TTC549 (cell line): ENCODE data around the gene MYLK.
A peak's percentile ranks its signal among the peaks of the same experiment; 100 is the strongest.

Experiments used
- FAIRE-seq: peaks from 2 replicates; lab custom pipeline; 2012; peaks lifted over from hg19 to GRCh38; lab: Jason Lieb, UNC

The MYLK gene

DNA sequence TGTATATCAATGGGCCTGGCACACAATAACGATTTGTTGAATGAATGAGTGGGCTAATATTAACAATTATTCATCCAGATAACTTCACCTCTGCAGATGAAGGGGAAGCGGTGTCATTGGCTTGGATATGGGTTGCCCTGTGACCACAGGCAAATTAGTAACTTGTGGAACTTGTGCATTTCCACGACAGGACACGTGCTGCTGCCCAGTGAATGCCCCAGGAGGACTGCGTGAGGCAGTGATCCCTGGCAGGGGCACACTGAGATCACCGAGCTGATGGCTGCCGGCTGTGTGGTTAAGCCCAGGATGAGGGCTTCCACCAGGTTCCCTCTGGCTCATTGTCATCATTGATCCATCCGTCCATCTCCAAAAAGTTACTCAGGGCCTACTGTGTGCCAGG is 215.2 kb downstream of the MYLK start:
- FAIRE-seq = no peak

DNA sequence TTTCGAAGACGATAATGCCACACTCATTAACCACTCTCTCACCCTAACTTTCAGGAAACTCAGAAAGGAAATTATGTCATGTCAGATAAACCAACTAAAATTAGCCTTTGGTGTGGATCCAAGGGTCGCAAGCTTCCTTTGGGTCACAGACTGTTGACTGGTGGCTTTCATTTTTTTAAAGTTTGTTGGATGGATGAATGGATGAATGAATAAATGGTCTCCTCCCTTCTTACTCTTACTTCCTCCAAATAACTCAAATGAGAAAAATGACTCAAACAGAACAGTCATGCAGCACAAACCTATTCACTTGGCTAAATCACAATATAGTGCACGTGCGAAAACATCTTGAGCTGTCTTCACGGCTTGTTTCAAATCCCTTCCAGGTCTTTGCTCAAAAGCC is 216.3 kb downstream of the MYLK start:
- FAIRE-seq = no peak

DNA sequence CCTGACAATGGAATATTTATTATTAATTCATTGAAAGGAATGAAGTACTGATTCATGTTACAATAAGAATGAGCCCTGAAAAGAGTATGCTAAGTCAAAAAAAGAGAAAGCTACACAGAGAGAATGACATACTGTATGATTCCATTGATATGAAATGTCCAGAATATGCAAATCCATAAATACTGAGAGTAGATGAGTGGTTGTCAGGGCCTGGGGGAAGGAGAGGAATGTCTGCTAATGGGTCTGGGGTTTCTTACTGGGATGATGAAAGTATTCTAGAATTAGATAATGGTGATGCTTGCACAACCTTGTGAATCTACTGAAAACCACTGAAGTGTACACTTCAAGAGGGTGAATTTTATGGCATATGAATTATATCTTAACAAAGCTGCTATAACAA is 219.4 kb downstream of the MYLK start:
- no peak for FAIRE-seq

DNA sequence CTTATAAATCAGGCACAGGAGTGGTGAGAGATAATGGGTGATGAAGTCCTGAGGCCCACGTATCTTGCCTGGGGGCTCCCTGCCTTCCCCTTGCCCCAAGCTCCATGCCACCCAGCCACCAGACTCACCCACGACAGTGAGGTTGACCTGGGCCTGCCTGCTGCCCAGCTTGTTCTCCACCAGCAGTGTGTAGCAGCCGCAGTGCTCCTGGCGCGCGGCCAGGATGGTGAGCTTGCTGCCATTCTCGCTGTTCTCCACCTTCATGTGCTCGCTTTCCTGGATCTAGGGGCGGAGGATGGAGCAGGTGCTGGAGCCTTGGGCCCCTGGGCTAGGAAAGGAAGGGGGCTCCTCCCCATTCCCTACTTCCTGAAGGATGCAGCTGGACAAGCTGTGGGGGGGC is 220.2 kb downstream of the MYLK start:
- FAIRE-seq = no peak

DNA sequence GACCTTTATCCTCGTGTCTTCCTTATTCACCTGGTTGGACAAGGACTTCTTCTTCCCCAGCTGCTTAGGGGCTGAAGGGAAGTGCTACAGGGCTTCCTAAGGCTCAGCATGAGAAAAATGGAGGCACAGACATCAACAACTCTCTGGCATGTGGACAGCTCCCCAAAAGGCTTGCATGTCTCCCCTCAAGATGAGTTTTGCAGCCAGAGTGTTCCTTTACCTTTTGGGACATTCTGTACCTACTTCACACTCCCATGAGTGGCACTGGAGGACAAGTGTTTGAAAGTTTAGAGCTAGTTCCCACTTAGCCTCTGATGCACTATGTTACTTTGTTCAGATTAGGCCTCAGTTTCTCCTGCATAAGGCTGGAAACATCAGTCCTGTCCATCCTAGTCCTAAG is 222.2 kb downstream of the MYLK start:
- FAIRE-seq = no peak

DNA sequence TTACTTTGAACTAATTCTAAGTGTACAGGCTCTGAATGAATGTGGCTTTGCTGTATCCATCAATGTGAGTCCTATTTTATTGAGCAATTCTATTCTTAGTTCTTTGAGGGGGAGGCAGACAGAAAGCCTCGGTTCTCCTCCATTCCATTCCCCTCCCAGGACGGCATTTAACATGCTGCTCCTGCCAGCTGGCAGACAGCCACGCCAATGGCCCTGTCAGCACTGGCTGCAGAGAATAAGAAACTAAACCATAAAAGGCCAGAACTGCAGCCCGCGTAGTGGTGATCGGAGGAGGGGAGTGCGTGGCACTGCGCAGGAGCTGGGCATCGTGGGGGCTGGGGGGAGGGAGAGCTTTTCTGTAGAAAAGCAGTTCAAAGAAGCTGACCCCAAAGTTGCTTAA is 223.2 kb downstream of the MYLK start:
- no peak for FAIRE-seq

DNA sequence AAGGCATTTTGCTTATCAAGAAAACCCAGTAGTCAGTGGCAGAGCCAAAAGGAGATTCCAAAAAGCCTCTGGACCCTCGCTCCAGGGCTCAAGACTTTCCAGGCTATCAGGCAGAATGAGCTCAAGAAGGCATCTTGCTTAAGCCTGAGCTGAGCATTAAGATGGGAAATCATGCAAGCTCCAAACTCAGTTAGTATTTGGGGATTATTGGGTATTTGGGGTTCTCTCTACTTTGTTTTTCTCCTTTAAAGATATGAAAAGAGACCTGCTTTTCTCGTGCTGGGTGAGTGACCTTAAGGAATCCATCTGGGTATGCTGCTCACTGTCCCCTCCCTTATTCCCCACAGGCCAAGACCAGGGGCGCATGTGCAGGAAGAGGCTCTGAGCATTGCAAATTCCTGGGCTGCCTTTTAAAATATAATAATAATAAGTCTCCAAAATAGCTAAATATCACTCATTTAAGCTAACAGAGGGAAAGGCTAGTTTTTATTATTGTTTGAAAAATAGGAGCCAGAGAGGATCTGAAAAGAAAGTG is 223.9 kb downstream of the MYLK start:
- FAIRE-seq = no peak

DNA sequence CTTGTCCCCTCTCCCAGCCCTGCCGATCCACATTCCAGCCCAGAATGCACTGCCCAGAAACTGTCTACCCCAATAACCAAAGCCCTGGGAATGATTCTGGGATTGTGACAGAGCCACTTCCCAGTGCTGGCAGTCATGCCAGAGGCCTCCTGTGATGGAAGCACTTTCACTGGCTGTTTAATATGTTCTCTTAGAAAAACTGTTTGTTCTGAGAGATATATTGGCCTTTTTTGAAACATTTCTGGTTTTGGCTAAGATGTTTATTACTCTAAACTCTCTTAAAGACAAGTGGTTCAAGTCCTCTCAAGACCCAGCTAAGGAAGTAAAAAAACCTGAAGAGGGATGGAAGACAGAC is 225.3 kb downstream of the MYLK start:
- no peak for FAIRE-seq

DNA sequence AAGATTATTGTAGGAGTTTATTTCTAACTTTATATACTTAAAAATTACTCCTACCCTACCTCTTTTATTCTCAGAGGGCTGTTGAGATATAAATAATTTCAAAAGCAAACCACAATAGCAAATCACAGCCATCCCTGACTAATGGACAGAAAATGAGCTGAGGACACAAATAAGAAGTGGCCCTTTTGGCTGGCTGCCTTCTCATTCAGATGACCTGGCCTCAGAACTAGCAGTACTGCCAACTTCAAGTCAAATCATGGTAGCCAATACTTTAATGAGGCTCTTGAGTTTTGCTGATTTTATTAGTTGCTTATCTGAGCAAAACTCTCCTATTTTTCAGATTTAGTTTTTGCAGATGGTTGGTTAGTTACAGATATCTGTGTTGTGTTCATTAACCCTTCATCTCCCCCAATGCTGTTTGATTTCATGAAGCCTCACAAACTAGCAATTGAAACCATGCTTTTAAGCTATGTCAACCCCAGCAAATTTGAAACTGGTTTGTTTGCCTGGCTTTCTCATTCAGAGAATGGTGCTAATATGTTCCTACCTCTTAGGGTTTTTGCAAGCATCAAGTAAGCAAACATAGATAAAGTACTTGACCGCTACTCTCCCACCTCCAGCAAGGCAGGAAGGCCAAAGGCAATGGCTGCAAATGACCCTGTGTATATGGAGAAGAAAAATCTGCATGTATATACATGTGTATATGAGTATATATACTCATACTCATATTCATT is 225.8 kb downstream of the MYLK start:
- FAIRE-seq = no peak

DNA sequence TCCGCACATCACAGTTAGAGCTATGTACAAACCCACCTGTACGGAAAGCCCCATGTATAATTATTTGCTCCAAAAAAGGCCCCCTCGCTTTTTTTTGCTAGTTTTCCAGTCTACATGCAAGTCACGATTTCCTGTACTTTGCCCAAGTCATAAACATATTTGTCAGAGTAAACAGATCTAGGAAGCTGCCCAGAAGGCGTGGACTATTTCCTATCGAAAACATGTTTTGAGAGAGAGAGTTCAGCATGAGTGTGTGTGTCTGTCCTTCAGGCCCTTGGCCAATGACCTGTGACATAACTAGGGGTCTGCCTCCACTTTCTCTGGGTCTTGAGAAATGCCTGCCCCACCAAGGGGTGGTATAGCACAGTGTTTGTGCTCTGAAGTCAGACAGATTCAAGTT is 226.6 kb downstream of the MYLK start:
- FAIRE-seq = no peak

DNA sequence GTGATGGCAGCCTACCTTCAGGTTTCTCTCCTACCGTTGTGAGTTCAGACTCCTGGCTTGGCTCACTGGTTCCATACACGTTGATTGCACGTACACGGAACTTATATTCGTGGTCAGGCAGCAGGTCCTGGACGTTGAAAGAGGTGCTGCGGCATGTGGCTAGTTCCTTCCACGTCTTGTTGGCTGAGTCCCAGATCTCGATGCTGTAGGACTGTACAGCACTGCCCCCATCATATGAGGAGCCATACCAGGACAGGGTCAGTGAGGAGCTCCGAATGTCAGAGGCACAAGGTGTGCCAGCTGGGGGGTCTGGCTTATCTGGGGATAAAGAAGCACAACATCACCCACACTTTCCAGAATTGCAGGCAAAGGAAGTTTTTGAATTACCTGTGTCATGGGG is 227.0 kb downstream of the MYLK start:
- FAIRE-seq = no peak

DNA sequence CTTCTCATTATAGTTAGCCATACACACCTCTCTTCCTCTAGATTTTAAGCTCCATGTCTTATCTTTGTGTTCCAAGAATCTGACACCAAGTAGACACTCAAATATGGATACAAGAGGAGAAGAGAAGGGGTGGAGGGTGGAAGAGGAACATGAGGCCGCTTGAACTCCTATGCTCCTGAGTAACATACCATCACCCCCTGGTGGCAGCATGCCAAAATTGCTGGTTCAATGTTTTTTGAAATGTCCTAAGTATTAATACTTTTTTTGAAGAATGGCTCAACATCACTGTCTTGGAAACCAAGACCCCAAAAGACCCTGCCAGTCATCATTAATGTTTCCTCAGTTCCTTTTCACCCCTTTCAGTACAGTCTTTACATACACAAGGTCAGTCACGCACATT is 227.4 kb downstream of the MYLK start:
- FAIRE-seq = no peak

DNA sequence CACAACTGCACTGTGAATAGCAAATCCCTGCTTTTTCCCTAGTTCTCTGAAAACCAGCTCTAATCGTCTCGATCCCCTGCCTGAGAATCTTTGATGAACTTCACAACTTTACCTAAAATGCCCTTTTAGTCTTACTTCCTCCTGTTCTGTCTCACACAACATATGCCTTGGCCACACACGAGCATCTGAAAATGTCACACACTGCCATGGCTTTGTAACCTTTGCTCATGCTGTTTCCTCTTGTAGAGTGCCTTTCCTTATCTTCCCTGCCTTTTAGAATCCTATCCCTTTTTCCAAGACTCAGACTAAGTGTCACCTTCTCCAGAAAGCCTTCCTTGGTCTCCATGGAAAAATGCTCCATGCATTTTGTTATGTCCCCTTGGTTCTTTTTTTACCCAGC is 227.9 kb downstream of the MYLK start:
- no peak for FAIRE-seq

DNA sequence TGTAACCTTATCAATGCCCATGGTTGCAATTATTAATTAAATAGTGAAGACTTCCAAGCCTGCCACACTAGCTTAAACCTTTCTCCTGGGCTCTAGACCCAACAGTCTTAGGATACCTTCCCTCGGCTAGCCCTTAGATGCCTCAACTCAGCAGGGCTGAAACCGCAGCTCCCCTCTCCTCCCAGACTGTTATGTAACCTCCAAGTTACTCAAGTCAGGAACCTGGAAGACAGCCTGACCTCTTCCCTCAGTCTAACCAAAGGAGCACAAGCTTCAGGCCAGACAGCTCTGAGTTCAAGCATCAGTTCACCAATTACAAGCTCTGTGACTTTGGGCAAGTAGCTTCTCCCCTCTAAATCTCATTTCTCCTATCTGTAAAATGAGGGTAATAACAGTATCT is 228.7 kb downstream of the MYLK start:
- FAIRE-seq = no peak

DNA sequence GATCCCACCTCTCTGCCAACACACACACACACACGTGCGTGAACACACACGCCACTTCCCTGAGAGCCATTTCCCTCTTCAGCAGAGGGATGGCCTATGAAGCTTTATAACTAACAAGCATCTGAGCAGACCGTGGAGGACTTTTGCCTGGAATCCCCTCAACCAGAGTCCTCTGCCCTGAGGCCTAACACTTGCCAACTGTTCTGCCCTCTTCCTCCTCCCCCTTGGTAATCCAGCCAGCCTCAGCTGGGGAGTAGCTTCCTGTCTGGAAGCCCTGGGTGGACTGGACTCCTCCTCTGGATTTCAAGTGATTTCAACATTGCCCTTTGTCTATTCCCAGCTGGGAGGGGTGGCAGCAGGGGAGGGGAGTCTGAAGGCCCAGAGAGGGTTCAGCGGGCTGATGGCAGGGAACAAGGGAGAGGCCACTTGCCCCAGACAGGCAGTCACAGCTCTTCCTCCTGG is 230.9 kb downstream of the MYLK start:
- FAIRE-seq = no peak

DNA sequence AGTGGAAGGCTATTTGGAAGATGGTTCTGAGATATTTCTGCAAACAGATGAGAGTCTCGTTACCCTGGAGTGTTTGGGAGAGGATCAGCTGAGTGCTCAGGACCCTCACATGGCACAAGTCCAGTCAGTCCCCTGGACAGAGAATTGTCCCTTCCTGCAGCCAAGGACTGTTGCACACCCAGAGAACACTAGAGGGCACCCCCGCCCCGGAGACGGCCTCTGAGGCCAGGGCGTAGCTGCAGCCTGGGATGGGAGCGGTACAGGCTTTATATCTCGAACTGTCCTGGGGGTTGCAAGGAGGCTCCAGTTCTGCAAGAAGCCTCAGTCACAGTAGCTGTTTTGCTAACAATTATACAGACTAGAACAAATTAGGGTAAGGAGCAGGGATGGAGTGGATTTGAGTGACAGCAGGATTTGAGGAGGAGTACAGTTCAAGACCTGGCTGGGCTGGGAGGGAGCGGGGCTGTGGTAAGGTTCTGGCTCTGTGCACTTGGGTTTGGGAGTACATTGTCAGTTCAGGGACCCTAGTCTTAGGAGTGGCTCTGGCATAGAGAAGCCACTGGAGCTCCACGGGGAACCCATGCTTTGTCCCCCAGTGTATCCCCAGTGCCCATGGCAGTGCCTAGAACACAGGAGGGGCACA is 231.7 kb downstream of the MYLK start:
- FAIRE-seq = no peak

DNA sequence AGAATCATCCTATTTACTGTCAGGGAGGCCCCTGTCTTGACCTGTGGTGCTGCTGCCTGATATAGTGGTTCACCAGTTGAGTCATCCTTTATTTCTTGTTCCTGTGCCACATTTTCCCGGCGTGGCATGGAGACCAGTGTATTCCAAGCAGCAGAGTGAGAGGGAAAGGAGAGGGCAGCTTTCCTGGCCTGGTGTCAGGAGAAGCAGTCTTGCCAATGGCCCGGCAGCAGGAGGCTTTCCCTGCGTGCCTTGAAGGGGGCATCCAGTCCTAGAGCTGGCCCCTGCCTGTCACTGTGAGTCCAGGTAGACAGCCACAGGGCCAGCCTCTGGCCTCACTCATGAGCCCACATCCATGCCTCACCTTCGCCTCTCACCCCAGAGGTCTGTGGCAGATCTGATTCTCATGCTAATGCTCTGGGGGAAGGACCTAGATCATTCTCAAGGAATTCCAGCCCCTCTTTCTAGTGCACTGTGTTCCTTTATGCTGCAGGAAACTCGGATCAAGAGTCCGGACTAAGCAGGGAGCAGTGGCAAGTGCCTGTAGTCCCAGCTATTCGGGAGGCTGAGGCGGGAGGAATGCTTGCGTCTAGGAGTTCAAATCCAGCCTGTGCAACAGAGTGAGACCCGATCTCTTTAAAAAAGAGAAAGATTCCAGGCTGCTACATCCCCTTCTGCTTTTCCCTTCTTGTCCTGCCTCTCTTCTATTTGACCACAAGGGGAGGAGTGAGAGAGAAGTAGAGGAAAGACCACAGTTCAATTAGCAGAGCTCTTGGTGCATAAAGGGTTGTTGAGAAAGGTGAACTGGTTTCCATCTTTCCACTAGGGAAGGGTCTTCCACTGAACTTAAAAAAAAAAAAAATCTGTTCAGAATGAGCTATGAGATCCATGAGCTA is 232.4 kb downstream of the MYLK start:
- no peak for FAIRE-seq

DNA sequence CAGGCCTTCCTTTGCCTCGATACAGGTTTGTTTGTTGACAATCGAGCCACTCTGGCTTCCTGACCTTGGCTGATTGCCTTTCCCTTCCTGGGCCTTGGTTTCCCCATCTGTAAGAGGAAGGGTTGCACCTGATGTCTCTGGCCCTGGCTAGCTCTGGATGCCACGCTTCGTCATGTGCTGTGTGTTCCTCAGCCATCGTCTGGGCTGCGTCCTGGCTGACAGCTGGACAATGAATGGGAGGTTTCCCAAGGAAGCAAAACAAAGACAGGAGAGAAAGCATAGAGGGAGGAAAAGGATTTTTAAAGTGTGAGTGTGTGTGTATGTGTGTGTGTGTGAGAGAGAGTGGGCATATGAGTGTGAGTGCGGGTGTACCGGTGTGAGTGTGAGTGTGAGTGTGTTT is 234.0 kb downstream of the MYLK start:
- no peak for FAIRE-seq

DNA sequence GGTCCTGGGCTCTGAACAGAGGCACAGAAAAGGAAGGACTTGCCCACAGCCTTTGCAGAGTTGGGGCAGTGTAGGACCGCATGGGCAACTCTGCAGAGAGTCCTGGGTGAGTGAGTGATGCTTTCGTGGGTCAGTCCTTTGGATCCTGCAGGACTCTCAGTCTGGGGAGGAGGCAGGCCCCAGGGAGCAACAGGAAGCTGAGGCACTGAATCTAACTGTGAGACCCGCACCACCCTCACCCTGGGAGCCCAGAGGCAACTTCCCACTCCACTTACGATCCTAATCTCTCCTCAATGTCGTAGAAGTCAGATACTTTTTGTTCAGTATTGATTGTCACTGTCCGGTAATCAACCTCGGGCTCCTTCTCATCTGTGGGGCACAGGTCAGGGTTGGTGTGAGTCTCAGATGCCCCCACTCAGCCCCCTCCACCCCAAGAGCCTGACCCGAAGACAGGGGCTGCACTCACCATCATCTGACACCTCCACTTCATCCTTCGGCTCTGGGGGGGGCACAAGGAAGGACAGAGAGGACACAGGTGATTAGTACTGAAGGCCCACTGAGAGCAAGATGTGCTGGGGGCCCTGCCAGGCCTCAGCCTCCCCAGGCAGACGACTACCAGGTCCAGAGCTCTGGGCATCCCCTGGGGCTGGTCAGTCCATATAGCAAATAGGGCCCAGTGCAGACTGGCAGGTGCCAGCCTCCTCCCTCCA is 235.3 kb downstream of the MYLK start:
- FAIRE-seq = no peak

DNA sequence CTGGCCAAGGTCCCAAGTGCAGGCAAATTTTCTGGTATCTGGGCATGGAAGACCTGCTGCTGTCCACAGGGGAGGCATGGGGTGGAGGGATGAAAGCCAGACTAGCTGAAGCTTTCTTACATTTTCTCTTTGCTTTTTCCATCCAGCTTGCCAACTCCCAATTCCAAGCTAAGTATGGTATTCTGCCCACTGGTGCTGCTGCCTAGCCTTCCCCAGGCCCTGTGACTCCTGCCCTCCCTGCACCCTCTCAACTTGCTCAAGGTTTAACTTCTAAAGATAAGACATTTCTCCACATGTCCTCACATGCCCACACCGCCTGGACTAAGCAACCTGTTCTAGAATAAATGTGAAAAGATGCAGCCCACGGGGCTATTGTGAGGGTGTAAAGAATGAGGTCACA is 239.8 kb downstream of the MYLK start:
- FAIRE-seq = no peak

DNA sequence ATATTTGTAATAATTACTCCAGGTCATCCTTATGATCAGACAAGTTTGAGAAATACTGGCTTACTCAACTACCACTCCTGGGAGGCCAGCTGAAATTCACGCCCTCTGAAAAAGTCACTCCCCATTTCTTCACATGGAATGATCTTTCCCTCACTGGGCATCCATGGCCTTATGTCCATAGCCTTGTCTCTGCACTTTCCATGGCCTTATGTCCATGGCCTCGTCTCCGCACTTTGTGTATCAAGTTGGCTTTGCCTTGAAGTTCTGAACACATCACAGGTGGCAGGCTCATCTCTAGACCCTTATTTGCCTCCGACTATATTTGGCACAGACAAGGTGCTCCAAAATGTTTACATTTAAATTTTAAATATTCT is 241.2 kb downstream of the MYLK start:
- FAIRE-seq = no peak

DNA sequence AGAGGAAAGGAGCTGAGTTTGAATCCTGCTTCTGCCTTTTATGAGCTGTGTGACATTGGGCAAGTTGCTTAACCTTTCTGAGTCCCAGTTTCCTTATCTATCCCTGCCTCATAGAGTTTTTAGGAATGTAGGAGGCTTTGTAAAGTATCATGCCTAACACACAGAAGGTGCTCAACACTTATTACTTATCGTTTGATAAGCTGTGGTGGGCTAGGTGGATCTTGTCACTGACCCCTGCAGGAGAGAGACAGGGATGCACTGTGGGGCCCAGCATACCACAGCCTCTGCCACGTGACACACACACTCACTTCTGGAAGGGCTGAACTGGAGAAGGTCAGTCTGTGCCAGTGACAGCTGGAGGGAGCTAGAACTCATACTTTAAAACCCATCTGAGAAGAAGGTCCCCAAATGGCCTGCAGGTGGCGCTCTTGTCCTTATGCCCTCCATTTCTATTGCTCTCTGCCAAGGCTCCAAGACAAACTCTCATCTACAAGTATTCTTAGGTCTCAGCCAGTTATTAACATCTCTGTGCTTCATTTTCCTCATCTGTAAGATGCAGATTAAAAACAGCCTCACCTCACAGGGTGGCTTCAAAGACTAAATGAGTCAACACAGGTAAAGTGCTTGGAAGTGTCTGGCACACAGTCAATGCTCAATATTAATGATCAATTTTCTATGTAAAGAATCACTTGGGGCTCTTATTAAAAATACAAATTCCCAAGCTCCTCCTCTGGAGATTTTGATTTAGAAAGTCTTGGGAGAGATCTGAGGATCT is 241.8 kb downstream of the MYLK start:
- peak; percentile 40 for FAIRE-seq
